Astrocyte of the spinal cord (primary cell): ENCODE data around the gene LNPEP.
A peak's percentile ranks its signal among the peaks of the same experiment; 100 is the strongest.

Experiments
- DNase-seq: peaks from one replicate; pipeline ENCODE4 v3.0.0; 2011; ENCODE audit warnings: low read depth, low spot score
- H3K4me3 ChIP-seq: 2 replicates; pipeline ENCODE4 v1.5.1; 2011; ENCODE audit warnings: low read depth, mild to moderate bottlenecking, low read length, moderate library complexity
- CTCF ChIP-seq: IDR thresholded peaks from 2 replicates; pipeline ENCODE4 v1.5.1; 2012; ENCODE audit warnings: low read depth, mild to moderate bottlenecking, low read length, inconsistent platforms
- in situ Hi-C: cut with HindIII; loops from 2 replicates; pipeline ENCODE4 v1.10.0; 2017; ENCODE audit warnings: low sequenced_read_pairs

LNPEP gene

GRCh38 chr5:96991708-96992107 lies 55.8 kb downstream of the LNPEP start:
- in situ Hi-C loops = no loop called here
- DNase-seq = no peak
- no peak overlapping the region for H3K4me3 ChIP-seq
- TF ChIP-seq CTCF = no peak

GRCh38 chr5:96993760-96994159 lies 57.9 kb downstream of the LNPEP start:
- no peak for DNase-seq
- no peak overlapping the region for H3K4me3 ChIP-seq
- no peak for TF ChIP-seq CTCF
- in situ Hi-C loops = no loop called here

- DNase-seq = no peak
- in situ Hi-C loops = no loop called here
- TF ChIP-seq CTCF = no peak
- no peak overlapping the region for H3K4me3 ChIP-seq
Observed at GRCh38 chr5:96994493-96994892, 58.6 kb downstream of the LNPEP start.

GRCh38 chr5:96995419-96995818 lies 59.5 kb downstream of the LNPEP start:
- H3K4me3 ChIP-seq = no peak overlapping the region
- in situ Hi-C loops = no loop called here
- no peak for DNase-seq
- TF ChIP-seq CTCF = no peak

GRCh38 chr5:96997265-96997859 lies 61.5 kb downstream of the LNPEP start:
- no peak overlapping the region for H3K4me3 ChIP-seq
- in situ Hi-C loops = no loop called here
- DNase-seq = peak; percentile 67
- TF ChIP-seq CTCF = peak; percentile 49

- no peak for DNase-seq
- in situ Hi-C loops = no loop called here
Observed at GRCh38 chr5:96999856-97000255, 64.0 kb downstream of the LNPEP start.

More at GRCh38 chr5:96999856-97000255, 64.0 kb downstream of the LNPEP start:
- TF ChIP-seq CTCF = no peak
- H3K4me3 ChIP-seq = no peak overlapping the region
